Activated CD4-positive, alpha-beta T cell treated with anti-CD3 and anti-CD28 coated beads, Interleukin-2, Interleukin-6, amounts not matched to agents 100 ng/mL and 50 ng/mL, durations not matched to agents 16 hours and 8 hours (primary cell): Measurements from ENCODE around the gene OR2T6.
"Not testable (repeated sequence)": the region's sequence is repeated elsewhere in the genome, so short reads cannot be mapped to it uniquely, and the experiment has no call there.

Source experiments
- DNase-seq: peaks from one replicate; pipeline ENCODE4 v3.0.0-alpha.2; 2020

Gene OR2T6

DNA sequence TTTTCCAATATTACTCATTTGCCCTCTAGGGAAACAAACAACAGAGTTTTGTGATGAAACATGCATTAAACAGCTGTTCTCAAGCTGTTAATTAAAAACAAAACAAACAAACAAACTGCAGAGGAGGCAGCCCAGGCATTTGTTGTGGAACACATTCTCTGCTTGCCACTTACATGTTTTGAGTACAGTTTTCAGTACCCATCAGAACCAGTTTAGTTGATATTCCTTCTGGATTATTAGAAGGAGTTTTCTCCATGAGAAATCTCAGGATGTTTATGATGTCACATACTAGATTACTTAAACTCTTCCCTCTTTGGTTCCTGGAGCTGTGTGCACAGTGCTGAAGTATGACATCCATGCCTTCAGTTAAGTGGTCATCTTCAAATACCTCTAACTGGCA, at the start of gene OR2T6:
TSS of gene OR2T6 (plus strand) at position 301 of the 400 bp plus-strand sequence. CDS start 11,863 bp downstream, outside the sequence.
- DNase-seq = no peak

- DNase-seq = no peak
Measured at GRCh38 chr1:248343451-248343850, 32.1 kb upstream of the OR2T6 start.

DNA sequence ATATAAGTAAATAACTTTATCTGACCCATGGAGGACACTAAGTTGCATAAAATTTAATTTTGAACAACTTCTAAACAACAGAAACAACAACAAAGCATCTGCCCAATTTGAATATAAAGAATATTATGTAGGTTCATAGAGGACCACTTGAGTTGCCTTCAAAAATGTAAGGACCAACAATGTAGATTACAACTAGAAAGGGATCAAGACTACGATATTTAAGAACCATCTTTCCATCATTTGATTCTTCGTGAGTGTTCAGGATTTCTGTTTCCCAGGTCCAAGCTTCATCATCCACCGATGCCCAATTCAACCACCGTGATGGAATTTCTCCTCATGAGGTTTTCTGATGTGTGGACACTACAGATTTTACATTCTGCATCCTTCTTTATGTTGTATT, 27.1 kb upstream of the OR2T6 start, which contains the start of gene OR14C36:
TSS of gene OR14C36 (plus strand) at position 301 of the 400 bp plus-strand sequence. CDS start at position 301, 0 bp downstream.
- DNase-seq = no peak

DNA sequence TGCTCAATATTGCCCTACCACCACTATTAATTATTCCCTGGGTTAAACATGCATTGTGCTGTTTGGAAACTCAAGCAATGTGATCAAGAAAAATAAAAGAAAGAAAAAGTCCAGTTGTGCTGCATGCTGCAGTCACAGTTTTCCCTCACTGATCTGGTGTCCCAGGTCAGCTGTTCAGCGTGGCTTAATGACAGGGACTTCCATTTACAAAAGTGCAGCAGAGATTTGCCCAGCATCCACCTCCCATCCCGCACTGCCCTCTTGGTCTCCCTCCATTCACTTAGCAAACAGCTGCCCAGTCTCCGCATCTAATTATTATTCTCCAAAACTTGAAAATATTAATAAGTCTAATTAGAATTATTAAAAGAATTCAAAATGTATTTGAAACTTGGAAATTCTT, 16.1 kb upstream of the OR2T6 start:
- DNase-seq = no peak

- DNase-seq = no peak
Measured at GRCh38 chr1:248361121-248361715, 14.3 kb upstream of the OR2T6 start, which contains the start of gene OR2T4. TSS of gene OR2T4 (plus strand) at chr1:248361665. CDS start at chr1:248361665, 0 bp downstream.

GRCh38 chr1:248366609-248367008, 8.9 kb upstream of the OR2T6 start:
- DNase-seq = no peak

- no peak for DNase-seq
Measured at GRCh38 chr1:248372394-248372793, 3.2 kb upstream of the OR2T6 start.

DNA sequence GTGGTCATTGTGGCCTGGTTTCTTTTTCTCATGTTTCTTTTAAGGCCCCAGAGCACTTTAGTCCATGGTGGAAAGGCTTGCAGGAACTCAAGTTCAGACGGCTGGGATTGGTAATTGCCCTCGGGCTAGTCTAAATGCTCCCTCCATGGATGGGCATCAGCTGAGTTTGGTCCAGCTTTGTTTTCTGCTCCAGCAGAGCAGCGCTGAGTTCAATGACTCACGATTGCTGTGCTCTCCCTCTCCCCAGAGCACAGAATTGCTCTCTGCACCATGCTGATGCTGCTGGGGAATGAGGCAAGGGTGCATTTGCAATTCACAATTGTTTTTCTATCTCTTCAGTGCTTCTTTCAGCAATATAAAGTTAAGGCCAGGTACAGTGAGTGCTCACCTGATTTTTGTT, 1.8 kb upstream of the OR2T6 start:
- no peak for DNase-seq

GRCh38 chr1:248376916-248377315, 1.4 kb downstream of the OR2T6 start:
- no peak for DNase-seq

DNA sequence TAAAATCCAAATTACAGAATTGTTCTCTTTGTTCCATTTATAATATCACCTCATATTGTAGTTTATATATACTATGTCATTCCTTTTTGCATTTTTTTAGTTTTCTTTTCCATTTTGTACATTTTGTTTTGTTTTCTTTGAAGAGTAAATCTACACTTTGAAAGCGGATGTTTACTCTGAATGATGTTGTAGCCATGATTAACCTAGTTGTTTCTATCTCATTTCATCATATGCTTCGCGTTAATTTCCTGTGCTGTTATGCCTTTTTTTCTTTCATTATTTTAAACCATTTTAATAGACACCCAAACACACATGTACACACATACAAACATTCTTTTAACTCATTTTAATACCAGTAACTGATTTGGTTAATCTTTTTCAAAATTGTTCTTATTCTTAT, 5.3 kb downstream of the OR2T6 start:
- no peak for DNase-seq

- no peak for DNase-seq
Measured at GRCh38 chr1:248388426-248388825, 12.9 kb downstream of the OR2T6 start.

DNA sequence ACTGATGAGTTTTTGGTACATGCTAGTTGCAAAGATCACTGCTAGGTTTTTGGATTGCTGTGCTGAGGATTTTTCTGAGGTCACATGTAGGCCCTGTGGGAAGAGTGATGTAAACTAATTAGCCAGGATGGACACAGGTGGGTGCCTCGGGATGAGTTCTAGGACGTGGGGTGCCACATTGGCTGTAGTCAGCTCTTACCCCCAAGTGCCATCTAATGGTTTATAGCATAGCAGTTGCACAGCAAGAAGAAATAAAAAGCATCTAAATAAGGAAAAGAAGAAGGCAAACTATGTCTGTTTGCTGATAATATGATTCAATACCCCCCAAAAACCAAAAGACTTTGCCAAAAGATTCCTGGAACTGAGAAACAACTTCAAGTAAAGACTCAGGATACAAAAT, 17.5 kb downstream of the OR2T6 start:
- no peak for DNase-seq

GRCh38 chr1:248402748-248403147, 27.2 kb downstream of the OR2T6 start, which contains the start of gene OR2T1:
TSS of gene OR2T1 (plus strand) at chr1:248403048. CDS start at chr1:248406148, 3,100 bp downstream.
- no peak for DNase-seq

GRCh38 chr1:248404024-248404423, 28.5 kb downstream of the OR2T6 start:
- DNase-seq = no peak

DNA sequence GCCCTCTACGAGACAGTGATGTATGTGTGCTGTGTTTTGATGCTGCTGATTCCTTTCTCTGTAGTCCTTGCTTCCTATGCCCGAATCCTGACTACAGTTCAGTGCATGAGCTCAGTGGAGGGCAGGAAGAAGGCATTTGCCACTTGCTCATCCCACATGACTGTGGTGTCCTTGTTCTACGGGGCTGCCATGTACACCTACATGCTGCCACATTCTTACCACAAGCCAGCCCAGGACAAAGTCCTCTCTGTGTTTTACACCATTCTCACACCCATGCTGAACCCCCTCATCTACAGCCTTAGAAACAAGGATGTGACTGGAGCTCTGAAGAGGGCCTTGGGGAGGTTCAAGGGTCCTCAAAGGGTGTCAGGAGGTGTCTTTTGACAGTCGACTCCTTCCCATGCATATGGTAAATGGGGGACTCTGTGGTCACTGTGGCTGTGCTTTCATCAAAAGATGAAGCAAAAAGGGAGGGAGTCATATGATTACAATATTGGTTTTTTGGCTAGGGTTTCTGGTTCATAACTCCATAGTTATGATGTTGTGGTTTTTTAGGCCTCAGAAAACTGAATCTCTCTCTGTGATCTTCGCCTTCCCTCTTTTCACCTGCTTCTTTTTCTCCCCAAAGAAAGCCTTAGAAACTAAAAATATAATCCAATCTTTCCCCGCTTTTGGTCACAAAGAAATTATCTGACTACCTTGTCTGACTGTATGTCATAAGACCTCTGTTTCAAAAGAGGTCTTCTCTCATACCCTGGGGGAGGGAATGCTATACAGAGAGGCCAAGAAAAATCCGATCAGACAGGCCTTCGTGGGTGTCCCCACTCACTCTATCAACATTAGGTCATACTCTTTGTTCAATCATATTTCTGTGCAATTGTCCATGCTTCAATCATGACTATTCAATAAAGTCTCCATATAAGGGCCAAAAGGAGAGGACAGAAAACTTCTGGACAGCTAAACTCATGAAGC, 31.5 kb downstream of the OR2T6 start:
- DNase-seq = peak; percentile 4

DNA sequence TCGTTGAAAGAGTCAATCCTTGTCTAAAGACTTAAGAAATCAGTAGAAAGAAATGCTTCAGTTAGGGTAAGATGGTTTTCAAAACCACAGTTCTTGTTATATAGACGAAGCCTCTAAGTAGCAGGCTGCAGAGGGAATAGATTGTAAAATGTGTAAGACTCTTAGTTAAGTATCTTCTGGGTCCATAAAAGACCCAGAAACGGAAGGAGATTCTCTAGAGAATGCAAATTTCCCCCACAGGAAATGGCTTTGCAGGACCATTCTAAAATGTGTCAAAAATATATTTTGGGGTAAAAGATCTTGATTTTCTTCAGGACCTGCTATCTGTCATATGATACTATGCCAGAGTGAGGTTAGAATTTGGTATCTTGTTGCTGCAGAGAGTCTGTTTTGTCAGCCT, 40.7 kb downstream of the OR2T6 start:
- no peak for DNase-seq

GRCh38 chr1:248417854-248418253, 42.3 kb downstream of the OR2T6 start:
- no peak for DNase-seq

GRCh38 chr1:248421384-248421783, 45.8 kb downstream of the OR2T6 start:
- no peak for DNase-seq

DNA sequence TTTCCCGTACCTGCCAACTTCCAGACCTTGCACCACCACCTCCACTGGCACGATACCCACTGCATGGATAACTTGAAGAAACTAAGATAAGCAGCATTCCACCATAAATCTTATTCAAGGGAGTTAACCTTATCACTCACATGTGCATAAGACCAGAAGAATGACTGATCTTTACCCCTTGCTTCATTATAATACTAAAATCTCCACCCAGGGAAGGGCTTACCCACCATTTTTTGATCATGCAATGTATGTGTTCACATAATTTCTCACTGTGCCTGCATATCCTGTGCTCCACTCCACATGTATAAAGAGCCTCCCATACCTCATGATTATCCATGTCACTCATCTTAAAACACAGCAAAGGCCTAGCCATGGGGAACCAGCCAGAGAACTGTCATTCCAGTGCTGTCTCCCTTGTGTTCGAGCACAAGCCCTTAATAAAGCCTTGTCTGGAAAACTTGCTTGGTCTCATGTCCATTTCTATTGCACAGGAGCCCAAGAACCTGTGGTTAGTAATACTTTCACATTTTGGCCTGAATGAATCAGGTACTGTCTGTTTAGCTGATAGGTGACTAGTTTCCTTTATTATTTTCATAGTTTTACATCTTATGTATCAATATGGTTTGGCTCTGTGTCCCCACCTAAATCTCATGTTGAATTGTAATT, 52.1 kb downstream of the OR2T6 start:
- DNase-seq = not testable (repeated sequence)

GRCh38 chr1:248428192-248428533, 52.6 kb downstream of the OR2T6 start:
- not testable (repeated sequence) for DNase-seq

- not testable (repeated sequence) for DNase-seq
Measured at GRCh38 chr1:248431683-248432082, 56.1 kb downstream of the OR2T6 start.

DNA sequence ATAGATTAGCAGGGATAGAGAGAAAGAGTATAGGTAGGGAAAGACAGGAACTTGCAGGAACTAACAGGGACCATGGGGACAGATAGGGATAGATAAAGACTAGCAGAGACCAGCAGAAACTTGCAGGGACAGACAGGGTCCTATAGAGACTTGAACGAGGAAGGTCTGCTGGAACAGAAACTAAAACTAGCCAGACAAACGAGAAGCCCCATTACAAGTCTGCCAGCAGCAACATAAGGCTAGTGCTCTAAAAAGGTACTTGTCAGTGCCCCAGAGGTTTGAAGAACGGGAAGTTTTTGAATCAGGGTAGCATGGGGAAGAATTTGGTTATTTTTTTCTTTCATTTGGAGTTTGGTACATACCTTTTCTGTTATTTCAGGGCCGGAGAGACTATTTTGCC, 56.7 kb downstream of the OR2T6 start:
- not testable (repeated sequence) for DNase-seq

- not testable (repeated sequence) for DNase-seq
Measured at GRCh38 chr1:248433811-248434415, 58.4 kb downstream of the OR2T6 start.
